Pulmonary artery endothelial cell (primary cell): ENCODE results near the gene SFT2D1. TPM values are rescaled to one million over a fixed set of nuclear protein-coding genes. Genes with fewer than 3 reads are reported as not detected.
"Not testable (repeated sequence)": the region's sequence is repeated elsewhere in the genome, so short reads cannot be mapped to it uniquely, and the experiment has no call there.

Experiments
- DNase-seq: peaks from one replicate; pipeline ENCODE4 v3.0.0-alpha.2; 2011; ENCODE audit warnings: low read depth, low spot score
- total RNA-seq: library from RNA; depleted of rRNA; stranded (reverse); fragments of >200 nt; gene quantifications from 2 replicates; pipeline ENCODE4 v1.2.3, GENCODE V29; 2014

SFT2D1 gene
- total RNA-seq, 1 donor from 2014 or later = 27.9 TPM

DNA sequence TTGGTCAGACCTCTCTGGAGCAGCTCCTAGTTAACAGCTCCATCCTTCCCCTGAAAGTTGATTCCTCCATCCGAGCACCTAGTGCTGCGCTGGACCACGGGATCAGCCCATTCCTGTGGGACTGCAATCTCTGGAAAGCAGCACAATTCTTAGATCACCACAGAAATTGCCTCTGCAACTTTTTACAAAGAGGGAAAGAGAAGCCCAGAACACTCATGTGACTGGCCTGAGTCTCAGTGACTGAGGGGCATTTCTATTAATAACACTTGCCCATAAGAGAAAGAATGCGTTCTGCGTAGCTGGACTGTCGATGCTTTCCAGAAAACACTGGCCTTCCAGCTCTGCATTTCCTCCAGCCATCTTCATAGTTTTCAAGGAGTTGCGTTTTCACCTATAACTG, 22.1 kb upstream of the SFT2D1 start:
- DNase-seq = no peak

DNA sequence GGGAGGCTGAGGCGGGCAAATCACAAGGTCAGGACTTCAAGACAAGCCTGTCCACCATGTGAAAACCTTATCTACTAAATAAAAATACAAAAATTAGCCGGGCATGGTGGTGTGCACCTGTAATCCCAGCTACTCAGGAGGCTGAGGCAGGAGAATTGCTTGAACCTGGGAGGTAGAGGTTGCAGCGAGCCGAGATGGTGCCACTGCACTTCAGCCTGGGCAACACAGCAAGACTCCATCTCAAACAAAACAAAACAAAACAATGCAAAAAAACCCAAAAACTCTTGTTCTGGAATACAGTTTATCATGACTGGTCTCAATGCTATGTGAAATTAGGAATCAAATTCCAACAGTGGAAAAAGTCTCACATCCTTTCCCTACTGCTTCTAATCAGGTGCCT, 20.1 kb upstream of the SFT2D1 start:
- not testable (repeated sequence) for DNase-seq

DNA sequence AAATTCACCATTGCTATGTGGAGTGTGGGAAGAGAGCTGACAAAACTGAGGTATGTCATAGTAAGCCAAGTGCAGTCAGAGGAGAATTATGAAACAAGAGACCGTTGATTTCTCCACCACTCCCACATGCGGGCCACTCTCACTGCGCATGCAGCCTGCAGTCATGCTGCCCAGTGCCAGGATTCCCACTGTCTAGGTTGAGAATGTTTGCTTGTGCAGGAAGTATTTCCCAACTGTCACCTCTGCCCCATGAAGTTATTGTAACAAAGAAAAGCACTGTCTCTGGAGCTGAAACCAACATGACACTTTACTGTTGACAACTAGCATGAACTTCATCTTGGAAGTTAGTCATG, 18.7 kb upstream of the SFT2D1 start:
- no peak for DNase-seq

DNA sequence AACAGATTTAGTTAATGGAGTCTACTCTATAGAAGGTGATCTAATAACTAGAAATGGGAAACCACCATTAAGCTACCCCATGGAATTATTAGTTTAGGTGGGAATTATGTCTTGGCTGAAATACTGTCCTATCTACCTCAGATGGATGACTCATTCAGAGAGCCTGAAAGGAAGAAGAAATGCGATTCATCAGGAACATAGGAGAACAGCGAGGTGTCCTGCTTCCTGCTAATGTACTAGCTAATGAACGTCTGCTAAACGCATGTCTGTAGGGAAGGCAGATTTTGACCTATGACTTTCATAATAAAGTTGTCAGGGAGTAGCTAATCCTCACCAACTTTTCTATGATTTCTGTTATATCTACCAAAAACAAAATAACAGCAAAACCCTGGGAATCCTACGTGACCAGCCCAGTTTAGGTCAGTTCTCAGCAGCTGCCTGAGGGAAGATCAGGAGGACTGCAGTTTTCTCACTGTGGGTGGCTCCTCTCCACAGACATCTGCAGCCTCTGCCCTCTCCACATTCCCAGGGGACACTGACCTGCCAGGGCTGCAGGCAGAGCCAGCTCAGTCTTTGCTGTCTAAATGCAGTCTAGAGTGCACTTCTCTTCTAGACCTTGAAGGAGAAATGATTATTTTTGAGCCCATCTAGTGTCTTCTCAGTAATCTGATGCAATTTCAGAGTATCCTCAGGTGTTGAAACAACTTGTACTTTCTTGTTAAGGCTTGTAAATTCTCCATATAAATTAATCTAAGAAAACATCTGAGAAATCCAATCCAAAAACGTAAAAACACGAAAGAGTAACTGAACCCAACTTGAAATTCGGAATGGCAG, 18.1 kb upstream of the SFT2D1 start:
- DNase-seq = no peak

DNA sequence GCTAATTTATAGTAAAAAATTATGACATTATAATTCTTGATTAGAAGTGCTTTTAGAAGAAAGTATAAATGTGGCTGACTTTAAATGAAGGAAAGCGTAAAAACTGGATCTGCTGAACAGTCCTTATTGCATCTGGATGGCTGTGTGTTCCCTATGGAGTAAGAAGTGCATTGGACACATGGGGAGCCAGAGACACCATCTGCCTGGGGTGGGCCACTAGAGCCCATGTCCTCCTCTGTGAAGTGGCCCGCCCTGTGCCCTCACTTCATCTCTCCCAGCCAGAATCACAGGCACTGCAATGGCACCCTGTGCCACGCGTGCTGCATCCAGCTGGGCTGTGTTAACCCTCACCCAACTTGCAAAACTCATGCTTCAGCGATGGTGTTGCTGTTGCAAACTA, 13.2 kb upstream of the SFT2D1 start:
- no peak for DNase-seq

DNA sequence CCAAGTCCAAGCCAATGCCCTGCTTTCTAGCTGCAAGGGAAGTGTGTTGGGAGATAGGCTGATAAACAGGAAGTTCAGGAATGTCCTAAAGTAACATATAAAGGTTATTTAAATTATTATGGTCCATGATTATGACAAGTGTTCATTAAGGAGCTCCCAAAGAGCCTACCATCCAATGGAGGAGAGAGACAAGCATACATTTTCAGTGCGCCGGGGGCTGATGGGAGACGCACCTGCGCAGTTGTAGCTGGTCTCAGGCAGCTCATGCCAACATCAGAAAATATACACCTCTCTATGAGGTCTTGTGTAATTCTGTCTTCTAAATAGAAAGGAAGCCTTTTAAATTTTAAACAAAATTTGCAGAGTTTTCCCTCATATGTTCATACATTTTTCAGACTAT, 12.6 kb upstream of the SFT2D1 start:
- DNase-seq = no peak

DNA sequence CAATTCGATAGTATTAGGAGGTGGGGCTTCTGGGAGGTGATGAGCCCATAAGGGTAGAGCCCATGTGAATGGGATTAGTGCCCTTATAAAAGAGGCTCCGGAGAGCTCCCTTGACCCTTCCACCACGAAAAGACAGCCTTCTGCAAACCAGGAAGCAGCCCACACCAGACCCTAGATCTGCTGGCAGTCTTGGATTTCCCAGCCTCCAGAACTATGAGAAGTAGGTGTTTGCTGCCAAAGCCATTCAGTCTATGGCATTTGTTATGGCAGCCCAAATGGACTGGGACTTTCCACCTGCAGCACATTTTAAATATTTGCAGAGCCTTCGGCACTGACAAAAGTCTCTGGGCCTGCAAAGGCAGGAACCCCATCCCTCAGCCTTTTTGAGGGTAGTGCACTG, 11.8 kb upstream of the SFT2D1 start:
- no peak for DNase-seq

DNA sequence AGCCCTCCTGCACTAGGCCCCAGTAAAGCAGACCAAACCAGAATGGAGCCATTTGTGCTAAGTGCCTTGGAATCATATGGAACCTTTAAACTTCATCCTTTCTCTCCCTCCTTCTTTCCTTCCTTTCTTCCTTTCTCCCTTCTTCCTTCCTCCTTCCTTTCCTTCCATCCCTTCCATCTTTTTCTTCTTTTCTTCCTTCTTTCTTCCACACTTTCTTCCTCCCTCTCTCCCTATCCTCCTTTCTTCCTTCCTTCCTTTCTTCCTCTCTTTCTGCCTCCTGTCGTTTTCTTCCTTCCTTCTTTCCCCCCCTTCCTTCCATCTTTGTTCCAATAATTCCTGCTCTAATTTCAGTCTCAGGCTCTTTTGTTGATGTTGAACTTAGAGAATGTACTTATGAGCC, 11.2 kb upstream of the SFT2D1 start:
- no peak for DNase-seq

DNA sequence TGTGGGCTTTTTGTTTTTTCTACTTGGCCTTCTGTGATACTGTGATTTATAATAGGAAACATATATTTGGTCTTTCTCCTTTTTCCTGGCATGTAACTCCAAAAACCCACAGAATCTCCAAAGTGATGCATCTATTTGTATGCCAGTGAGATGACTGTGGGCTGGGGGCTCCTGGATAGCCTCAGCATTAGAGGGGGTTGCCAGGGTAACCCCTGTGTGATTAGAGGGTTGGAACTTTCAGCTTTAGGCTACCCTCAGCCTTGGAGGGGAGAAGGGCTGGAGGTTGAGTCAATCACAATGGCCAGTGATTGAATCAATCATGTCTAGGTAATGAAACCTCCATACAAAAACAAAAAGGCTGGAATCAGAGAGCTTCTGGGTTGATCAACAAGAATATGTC, 10.6 kb upstream of the SFT2D1 start:
- DNase-seq = no peak

DNA sequence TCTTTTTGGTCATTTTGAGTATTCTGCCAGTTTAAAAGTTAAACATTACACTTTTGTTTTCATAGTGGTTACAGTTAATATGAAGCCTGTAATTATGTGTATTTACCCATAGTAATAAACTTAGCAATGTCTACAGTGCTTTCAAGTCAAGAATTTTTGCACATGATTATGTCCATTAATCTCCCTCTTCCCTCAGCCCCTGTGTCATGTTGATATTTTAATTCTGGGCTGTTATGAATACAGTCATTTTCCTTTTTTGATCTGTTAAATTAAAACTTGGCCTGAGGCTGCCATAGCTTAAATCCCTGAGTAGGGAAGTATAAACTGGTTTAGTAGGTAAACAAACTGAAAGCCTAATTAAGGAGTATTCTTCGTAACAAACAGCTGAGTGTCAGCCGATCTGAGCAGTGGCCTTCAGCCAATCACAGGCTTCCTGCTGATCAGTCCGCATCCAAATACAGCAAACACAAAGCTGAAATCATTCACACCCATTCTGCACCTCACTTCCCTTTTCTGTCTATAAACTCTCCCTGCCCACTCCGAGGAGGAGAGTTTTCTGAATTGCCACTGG, 9.5 kb upstream of the SFT2D1 start:
- no peak for DNase-seq

DNA sequence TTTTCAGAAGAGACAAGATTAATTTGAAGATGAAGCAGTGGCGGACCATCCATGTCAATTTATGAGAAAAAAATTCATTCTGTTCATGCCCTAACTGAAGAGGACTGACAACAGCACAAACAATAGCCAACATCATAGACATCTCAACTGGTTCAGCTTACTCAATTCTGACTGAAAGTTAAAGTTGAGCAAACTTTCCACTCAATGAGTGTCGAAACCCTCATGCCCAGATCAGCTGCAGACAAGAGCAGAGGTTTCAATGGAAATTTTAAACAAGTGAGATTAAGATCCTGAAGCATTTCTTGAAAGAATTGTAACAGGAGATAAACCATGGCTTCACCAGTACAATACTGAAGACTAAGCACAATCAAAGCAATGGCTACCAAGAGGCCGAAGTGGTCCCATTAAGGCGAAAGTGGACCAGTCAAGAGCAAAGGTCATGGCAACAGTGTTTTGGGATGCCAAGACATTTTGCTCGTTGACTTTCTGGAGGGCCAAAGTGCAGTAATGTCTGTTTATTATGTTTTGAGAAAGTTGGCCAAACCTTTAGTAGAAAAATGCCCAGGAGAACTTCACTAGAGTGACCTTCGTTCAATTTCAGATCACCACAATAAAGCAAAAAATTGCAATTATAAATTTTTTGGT, 6.1 kb upstream of the SFT2D1 start:
- DNase-seq = no peak

DNA sequence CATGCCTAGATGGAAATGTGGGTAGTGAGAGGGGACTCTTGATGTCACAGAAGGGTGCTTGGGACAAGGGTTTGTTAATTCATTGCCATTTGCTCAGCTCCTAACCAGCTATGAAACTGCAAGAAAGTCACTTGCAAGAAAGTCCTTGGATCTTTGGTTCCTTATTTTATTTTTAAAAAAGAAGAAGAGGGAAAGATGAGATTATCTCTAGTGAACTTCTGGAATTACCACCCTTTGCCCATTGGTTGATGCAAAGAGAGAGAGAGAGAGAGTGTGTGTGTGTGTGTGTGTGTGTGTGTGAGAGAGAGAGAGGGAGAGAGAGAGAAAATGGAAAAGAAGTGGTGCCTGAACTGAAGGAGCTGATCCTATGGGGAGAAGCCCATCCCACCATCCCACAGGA, 4.6 kb upstream of the SFT2D1 start:
- no peak for DNase-seq

DNA sequence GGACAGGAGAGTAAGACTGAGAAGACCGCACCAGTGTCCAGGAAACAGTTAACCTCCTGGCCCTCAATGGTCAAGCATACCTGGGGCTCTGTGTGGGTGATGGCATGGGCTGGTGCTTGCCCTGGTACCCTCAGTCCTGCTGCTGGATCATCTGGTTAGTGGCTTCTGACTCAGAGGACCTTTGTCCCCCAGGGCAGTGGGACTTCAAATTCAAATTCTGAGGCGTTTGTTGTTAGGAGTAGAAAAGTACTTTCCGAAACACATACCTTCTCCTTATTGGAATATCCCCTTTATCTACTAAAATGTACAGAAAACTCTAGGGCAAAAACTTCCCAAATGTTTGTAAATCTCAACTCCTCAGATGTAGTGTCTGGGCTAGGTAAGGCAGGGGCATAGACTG, 4.1 kb upstream of the SFT2D1 start:
- DNase-seq = no peak

DNA sequence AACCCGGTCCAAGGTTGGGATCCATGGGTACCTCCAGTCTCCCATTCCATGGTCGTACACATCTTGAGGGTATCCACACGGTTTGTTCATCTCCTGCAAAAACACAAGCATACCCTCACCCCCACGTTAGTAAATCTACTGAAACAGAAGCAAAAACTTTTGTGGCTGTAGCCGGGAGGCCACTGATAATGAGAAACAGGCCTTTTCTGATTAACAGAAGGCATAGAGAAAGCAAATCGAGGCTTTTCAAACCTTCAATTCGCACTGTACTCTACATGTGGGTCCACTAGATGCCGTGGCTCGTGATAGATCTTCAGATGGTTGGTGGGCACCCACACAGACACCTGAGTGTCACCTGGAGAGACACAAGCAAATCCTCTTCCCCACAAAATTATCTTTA, 3.3 kb upstream of the SFT2D1 start:
- DNase-seq = not testable (repeated sequence)

DNA sequence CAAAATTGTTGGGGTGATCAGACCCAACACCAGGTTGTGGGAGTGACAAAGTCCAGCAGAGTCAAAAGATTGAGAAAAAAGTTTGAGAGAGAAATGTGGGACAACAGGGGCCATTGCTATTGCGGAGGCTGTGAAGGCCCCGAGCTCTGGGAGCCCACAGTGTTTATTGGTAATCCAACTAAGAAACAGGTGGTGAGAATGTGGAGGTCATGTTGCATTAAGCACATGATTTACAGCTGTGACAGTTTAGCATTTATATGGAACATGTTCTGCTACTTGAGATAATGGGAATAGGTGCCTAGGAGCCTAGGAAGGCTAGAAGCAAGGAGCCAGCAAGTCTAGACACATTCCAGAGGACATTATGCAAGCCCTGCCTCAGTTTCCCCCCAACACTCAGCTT, 2.6 kb upstream of the SFT2D1 start:
- not testable (repeated sequence) for DNase-seq

DNA sequence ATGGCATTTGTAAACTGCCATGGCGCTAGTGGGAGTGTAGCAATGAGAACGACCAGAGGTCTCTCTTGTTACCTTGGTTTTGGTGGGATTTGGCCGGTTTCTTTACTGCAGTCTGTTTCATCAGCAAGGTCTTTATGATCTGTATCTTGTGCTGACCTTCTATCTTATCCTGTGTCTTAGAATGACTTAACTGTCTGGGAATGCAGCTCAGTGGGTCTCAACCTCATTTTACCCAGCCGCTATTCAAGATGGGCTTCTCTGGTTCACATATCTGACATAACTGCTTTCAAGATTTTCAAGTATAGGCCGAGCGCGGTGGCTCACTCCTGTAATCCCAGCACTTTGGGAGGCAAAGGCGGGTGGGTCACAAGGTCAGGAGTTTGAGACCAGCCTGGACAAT, 1.9 kb upstream of the SFT2D1 start:
- DNase-seq = no peak

DNA sequence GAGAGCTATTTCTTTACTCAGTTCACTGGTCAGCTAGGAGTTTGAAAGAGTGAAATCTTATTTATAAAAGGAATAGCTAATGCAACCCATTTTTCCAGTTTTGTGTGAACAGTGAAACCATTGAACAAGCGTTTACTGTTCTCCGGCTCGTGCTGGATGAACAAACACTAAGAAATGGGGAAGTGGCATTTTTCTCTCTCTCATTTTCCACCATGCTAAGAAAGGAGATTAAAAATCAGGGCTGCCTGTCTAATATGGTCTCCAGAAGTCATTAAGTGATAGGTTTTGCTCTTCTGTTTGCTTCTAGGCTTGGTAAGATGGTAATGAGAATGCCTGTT, 774 bp upstream of the SFT2D1 start:
- DNase-seq = no peak

DNA sequence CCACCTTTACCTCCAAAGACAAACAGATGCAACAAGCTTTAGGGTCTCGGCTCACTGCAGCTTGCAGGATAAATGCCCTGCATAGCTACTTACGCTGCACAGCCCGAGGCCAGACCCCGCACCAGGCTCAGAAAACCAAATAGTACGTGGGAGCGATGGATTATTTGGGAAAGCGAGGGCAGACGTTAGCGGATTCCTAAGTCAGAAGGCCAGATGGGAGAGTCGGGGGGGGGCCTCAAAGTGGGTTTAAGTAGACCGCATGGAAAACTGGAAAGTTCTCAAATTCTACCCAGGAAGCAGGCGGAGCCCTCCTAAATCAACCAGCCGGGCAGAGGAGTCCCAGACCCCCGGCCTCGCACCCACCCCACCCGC, 382 bp downstream of the SFT2D1 start:
- DNase-seq = no peak

DNA sequence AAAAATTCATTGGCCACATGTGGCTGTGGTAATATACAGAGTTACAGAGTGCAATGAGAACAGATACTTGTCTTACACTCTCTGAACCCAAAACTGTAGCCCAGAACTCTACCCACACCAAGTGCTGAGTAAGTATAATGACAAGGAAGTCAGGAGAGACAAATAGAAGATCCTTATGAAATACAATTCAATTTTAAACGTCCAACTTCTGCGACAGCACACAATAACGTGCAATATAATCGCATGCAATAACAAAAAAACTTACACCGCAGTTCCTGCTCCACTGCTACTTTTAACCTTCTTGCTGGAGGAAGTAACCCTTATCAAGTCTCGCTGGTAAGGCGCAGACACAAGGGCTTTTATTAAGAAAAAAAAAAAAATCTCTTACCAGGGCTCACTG, 881 bp downstream of the SFT2D1 start:
- no peak for DNase-seq

DNA sequence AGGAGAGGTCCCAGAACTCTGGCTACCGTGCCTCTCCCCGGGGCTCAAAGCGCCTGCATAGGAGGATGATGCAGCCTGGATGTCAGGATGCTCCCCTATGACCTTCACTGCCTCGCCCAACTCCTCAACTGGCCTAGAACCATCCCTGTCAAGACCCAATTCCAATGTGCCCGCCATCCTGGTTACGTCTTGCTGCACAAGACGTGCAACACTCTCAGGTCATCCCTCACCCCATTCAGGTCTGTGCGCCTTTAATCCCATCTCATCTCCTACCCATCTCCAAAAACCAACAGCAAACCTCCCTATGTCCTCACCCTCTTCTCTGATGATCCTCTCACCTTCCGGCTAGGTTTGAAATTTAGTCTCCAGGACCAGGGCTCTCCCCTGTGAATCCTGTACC, 3.5 kb downstream of the SFT2D1 start:
- DNase-seq = no peak

DNA sequence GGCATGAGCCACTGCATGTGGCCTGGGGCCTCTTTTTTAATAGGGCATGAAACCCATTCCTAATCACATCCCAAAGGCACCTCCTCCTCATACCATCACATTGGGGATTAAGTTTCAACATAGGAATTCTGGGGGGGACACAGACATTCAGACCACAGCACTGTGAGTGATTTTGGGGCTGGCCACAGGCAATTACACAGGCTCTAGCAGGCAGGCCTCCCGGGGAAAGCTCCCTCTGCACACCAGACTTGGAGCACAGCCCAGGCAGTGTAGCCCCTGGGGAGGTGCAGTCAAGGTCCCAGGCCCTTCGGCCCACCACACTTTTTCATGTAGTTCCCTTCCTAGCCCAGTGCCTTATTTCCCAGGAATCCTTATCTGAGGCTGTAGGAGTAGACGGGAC, 5.5 kb downstream of the SFT2D1 start:
- no peak for DNase-seq

DNA sequence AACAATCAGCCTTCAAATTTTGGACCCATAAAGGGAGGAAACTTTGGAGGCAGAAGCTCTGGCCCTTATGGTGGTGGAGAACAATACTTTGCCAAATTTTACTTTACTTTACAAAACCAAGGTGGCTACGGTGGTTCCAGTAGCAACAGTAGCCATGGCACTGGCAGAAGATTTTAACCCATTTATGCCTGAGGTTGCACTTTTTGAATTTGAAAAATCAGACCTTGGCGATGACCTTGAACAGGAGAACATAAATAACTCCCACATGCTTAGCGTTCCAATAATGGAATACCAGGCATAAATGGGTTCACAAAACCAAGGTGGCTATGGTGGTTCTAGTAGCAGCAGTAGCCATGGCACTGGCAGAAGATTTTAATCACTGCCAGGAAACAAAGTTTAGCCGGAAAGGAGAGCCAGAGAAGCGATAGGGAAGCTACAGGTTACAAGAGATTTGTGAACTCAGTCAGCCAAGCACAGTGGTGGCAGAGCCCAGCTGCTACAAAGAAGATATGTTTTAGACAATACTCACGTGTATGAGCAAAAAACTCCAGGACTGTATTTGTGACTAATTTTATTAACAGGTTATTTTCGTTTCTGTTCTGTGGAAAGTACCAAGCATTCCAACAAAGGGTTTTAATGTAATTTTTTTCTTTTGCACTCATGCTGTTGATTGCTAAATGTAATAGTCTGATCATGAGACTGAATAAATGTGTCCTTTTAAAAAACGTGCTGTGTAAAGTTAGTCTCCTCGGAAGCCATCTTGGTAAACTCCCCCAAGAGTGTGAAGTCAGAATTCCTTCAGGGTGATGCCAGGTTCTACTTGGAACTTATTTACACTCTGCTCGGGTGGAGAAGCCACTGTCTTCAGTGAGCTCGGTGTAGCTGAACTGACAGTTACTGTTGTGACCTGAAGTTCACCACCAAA, 6.7 kb downstream of the SFT2D1 start:
- no peak for DNase-seq
